Stimulated activated CD8-positive, alpha-beta memory T cell treated with anti-CD3 and anti-CD28 coated beads, Interleukin-4, amount 100 ng/mL, for 24 hours (primary cell): Measurements from ENCODE around the gene KCNN3.

ENCODE experiments used
- DNase-seq: peaks from one replicate; pipeline ENCODE4 v3.0.0-alpha.2; 2020; ENCODE audit warnings: low read depth

Gene KCNN3

DNA sequence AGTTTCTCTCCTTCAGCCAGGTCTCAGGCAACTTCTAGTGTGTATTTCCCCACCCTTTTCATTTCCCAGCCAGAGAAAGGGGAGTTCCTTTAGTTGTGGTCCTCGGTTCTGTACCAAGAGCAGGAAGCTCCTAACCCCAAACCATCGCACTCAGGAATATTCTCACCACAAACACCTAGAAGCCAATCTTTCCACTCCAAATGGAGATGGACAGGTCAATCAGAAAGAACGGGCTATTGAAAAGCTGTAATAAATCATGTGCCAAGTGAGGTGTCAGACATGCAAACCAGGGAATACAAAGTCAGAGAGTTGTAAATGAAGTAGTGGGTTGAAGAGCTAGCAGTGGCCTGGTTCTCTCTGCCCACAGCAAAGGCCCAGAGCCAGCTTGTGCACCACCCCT, 77.2 kb downstream of the KCNN3 start:
- DNase-seq: no peak

DNA sequence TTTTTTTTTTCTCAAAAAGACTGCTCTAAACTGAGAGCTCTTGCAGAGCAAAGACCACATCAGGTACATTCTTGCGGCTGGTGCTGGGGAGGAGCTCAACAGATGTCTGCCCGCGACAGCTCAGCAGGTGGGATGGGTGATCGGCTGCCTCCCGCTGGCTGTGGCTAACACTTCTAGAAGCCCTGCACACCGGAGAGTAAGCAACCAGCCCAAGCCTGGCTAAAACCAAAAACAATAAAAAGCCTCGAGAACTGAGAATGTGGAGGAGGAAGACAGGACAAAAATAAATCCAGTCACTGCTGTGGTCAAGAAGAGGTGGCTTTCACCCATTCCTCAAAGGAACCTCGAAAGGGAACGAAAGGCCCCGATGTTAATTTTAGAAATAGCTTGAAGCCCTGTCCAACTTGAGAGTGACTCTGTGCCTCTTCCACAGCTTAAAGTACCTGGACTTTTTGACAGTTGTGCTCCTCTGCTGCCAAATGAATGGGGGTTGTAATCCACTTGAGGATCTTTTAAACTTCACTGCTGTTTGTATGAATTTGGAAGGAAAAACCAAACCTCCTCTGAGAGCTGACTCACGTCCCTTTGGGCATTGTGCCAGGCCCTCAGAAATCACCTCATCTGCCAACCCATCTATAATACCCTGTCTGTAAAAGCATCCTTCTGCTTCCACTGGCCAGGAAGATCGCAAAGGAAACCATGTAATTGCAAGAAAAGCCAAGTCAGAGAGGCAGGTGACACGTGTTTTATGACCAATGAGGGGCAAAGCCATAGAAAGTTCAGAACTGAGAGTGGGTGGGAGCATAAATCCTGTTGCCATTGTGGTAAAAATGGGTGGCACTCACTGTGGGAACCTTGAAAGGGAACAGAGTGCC, 78.6 kb downstream of the KCNN3 start:
- peak; percentile 54 for DNase-seq

DNA sequence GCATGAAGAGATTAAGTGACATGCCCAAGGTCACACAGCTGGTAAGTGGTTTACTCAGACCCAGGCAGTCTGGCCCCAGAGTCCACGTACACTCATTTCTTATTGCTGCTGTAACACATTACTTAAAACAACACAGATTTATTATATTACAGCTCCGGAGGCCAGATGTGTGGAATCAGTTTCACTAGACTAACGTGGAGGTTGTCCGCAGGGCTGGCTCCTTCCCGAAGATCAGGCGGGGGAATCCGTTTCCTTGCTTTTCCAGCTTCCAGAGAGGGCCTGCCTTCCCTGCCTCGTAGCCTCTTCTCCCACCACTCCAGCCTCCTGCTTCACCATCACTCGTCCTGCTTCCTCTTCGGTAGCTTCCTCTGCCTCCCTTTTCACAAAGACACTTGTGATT, 81.2 kb downstream of the KCNN3 start:
- DNase-seq: no peak

DNA sequence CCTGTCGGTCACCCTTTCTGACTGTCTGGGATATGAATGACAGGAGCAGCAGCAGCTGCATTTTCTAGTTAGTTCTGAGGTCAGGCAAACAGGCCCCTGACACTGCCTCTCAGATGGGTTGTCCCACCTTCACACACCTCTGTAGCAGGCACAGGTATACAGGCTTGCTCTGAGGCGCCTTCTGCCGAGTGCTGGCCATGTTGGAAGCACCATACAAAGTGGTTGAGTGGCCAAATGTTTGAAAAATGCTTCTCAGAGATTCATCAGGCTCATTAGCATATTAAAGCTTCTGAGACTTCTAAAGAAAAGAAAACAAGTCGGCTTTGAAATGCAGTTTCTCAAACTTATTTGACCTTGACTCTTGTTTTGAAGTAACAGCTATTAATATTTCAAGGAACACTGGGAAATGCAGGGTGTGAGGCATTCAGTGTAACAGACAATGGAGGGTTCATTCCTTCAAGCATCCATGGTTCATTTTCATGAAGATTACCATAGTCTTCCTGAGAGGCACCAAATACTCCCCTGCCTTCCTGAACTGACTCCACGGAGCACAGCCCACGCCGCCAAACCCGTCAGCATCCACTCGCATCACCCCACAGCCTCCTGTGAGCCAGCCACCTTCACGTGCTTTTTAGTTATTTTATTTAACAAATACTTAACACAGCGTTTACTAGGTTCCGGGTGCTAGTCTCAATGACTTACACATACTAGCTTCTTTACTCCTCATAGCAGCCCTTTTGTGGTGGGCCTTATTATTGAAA, 81.8 kb downstream of the KCNN3 start:
- no peak for DNase-seq

DNA sequence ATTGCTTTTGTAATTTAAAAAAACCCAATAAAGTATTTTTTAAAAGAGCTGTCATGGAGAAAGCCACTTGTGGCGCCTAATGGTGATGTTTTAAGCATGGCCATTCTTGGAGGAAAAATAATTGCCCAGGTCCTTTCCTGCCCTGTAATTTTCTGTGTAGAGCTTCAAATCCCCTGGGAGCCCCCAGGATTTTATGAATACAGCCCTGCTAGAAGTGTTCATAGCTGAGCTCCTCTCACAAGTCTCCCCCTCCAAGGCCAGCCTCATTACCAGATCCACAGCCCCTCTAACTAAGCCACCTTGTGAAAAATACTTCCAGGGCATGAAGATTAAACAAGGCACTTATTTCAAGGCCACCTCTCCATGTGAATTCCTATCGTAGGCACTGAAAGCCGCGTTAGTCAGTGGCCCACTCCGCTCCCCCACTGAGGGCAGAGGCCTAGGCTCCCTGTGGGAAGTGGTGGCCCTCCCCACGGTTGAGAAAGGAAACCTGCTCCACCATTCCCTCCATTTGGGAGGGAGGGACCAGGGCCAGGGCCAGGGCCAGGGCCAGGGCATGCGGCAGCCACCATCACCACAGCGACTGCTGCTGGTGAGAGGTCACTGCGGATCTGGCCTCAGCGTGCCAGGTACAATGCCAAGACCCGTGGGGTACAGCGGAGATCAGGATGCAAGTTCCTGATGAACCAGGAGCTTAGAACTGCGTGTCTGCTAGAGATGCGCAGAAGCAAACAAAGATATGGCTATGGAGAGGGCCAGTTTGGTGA, 83.1 kb downstream of the KCNN3 start:
- no peak for DNase-seq

DNA sequence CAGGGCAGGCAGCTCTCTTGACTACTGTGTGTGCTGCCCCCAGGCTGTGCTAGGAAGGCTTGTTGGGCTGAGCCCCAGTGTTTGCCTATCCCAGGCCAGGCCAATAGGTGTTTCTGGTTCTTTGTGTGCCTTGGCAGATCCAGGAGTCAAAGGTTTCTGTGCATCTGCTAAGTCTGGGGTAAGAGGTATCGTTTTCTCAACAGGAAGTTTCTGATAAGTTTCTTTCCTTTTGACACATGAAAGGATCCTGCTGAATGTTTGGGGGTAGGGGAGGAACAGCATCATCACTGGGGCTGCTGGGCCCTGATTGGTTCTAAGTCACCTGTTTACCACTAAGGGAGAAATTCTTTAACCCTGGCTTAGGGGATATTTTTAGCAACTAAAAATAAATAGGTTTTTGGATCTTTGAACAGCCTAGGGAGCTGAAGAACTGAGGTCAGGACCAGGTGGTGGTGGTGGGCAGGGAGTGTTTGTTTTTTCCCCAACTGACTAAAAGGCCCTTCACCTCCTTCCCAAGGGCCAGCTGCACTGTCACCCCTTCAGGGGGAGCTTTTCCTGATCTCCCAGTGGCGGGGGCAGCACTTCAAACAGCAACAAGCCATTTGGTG, 85.1 kb downstream of the KCNN3 start:
- DNase-seq: no peak

DNA sequence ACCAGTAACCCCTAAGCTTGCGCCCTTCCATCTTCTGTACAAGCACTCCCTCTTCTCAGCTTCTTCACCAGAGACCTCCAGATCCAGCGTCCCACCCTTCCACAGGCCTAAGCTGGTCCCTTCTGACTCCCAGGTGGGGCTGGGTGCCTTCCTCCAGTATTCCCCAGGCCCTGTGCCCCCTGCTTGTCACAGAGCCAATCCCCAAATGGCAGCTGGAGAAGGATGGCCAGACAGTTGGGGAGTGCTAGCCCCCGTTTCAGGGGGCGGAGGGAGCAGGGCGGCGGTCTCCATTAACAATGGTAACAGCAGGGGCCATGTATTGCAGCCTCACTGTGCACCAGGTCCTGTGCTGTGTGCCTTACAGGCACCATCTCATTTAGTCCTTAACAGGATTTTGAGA, 85.7 kb downstream of the KCNN3 start:
- no peak for DNase-seq

DNA sequence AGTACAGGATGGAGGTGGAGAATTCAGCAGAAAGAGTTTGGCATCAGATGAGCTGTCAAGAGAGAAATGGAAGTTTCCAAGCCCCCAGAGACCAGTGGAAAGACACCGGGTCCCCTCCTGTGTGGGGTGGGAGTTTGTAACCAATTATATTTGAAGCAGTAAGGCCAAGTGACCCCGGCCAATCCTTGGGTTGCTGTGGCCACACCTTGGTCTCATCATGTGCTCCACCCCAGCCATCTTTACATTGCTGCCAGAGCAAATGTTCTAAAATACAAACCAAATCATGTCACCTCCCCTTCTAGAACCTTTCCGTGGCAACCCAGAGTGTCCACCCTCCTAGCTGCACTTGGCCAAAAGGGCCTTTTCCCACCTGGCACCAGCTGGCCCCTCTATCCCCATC, 86.1 kb downstream of the KCNN3 start:
- DNase-seq: no peak

DNA sequence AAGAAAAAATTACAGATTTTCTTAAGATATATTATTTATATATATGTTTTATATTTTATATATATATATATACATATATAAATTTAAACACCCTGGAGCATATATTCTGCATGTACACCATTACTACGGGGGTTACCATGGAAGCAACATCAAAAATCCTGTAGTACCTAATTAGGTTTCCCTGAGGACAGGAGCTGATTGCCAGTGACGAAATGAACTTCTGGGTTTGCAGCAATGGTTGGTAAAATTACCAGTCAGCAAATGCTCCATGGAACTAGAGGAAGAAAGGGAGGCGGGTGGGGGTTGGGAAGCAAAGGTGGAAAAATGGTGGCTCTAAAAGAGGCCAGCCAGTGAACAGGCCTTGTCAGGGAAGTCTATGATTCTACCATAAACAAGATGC, 89.5 kb downstream of the KCNN3 start:
- no peak for DNase-seq

DNA sequence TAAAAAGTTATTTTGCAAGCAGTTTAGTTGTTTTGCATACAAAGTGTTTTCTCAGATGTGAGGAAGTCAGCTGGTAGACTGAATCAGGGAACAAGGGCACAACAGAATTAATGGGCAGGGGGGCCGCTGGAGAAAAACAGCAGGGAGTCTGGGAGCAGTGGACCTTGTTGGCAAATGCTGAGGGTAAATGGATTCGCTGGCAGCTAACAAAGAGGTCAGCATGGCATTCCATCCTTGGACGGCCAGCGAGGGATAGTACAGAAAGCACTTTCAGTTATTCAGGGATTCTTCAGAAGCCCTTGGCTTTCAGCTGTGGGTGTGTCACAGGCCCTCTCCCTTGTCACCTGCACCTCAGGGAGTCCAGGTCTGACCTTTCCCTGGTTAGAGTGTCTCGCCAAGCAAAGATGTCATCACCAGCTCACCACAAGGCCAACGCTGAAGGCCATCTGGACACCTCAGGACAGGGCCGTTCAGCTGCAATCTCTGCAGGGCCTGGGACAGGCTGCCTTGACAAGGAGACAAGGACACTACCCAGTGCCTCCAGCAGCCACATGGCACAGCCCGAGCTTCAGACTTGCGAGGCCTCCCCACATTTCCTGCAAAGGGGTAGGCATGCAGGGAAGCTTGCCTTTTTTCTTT, 90.4 kb downstream of the KCNN3 start:
- DNase-seq: no peak

DNA sequence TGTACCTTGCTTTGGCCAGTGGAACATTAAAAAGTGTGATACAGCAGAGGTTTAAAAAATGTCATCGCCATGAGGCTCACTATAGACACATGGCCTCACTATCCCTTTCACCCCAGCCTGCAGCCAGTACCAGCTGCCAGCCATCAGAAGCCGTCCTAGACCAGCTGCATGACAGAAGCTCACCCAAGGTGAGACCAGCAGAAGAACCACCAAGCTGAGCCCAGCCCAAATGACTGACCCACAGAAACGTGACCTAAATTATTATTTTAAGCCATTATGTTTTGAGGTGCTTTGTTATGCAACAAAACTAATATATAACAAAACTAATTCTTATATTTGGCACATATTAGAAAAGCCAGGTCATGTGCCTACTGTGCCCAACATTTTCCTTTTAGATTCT, 91.1 kb downstream of the KCNN3 start:
- no peak for DNase-seq

DNA sequence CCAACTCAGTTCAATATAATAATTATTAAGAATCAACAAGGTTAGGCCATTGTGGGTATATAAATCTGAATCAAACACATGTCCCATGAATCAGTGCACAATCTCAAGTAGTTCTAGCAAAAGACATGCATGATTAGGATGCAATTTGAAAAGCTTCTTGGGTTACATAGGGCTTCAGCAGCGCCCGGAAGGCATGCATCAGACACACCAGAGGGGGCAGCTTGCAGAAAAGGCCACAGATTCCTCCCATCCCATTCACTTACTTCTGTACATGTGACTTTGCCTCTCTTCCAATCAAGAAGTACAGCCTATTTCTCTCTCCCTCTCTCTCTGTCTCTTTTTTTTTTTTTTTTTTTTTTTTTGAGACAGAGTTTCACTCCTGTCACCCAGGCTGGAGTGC, 91.8 kb downstream of the KCNN3 start:
- no peak for DNase-seq

DNA sequence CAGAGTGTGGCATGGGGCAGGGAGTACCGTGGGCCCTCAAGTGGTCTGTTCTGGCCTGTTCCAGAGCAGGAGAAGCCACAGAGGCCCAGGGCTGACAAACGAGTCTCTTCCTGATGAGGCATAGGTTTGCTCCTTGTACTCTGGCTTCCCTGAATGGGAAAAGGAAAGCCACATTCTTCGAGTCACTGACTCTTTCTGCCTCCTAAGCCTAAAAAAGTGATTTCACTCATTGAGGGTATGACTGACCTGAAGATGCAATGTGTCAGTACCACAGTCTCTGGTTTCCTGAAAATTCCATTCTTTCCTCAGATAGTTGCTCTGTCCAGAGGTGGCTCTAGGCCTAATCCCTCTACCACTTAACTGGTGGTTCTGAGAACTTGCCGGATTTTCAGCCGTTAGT, 92.3 kb downstream of the KCNN3 start:
- DNase-seq: no peak

DNA sequence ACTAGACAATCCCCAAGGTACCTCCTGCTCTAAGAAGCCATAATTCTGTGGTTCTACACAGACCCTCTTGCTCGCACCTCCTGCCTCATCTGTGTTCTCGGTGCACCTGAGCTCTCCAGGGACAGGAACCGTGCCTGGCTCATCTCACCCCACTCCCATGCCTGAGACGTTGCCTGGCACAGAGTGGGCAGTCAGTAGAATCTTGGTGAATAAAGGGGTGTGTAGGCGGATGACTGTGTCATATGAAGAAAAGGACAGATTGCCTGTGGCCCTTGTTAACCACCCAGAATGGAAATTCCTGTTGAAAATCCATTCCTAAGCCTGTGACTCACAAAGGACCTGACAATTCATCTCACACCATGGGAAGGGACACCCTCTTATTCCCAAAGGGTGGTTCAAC, 92.9 kb downstream of the KCNN3 start:
- no peak for DNase-seq

DNA sequence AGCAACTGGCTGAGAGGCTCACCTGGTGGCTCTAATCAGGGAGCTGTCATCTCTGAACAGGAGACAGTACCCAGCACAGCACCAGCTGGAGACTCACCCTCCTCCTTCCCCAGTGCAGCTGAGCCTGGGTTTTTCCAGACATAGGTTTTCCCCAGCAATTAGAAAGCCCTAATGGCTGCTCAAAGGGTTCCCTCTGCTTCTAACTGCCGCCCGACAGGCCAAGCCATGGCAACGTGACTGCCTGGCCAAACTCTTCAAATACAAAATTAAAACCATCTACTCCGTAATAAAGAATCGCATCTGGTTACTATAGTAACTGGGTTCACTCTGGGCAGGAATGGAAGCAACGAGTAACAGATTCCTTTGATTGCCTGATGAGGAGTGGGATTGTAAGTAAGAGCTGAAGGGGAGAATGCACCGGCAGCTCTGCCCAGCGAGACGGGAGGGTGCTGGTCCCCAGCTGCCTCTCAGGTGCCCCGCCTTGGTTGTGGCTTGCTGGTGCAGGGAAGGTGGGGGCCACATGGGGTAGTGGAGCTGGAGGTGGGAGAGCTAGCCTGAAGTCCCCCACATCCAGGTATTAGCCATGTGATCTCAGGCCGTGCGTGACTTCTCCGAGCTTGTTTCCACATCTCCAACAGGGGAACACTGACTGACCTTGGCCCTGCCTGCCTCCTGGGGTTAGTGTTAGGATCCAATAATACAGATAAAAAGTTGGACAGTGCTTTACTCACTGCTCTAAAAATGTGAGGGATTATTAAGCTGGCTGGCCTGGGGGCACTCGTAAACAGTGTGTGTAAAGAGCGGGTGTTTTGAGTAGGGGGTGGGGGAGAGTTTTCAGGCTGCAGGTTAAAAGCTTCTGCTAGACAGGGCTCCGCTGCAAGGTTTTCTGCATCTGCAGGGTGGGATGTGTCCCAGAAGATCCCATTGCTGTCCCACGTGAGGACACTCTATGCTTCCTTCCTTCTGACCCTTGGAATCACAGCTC, 94.2 kb downstream of the KCNN3 start:
- DNase-seq: no peak

DNA sequence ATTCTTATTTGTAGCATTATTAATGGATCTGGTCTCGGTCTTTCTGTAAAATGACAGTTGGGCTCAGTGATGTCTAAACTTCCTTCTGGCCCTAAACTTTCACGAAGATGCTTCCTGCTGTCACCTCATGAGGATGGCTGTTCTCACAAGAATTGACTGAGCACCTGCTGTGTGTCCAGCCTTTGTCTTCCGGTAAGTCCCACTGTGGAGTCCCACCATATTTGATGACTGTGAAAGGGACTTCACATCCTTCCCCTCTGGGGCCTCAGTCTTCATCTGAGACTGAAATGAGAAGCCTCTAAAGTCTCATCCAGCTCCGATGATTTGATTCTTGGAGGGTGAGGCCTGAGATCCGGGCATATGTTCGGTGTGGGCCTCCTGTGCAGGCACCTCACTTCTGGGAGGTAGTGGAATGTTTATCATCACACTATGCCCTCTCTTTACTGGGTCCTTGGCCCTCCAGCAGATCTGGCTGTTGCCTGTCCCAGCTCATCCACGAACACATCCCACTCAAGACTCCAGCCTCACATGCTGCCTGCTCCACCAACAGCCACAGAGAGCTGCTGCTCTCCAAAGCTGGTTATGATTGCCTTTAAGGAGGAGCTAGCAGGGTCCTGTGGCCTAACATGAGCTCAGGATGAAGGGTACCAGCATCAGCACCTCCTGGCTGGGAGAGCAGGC, 95.8 kb downstream of the KCNN3 start:
- no peak for DNase-seq

DNA sequence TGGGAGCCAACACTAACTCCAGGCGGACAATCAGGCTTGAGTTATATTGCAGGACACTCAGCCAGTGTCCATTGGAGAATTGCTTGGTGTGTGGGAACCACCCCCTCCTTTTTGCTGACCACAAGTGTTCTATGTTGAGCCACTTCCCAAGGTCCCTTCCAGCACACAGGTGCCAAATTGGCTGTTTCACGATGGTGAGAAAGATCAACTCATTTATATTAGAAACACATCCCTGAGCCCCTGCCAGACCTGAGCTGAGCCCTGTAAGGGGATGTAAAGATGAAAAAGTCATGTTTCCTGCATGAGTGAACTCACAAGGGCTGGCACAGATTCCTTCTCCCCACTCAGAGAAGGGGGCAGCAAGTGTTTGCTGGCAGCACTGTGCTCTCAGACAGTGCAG, 96.5 kb downstream of the KCNN3 start:
- DNase-seq: no peak

DNA sequence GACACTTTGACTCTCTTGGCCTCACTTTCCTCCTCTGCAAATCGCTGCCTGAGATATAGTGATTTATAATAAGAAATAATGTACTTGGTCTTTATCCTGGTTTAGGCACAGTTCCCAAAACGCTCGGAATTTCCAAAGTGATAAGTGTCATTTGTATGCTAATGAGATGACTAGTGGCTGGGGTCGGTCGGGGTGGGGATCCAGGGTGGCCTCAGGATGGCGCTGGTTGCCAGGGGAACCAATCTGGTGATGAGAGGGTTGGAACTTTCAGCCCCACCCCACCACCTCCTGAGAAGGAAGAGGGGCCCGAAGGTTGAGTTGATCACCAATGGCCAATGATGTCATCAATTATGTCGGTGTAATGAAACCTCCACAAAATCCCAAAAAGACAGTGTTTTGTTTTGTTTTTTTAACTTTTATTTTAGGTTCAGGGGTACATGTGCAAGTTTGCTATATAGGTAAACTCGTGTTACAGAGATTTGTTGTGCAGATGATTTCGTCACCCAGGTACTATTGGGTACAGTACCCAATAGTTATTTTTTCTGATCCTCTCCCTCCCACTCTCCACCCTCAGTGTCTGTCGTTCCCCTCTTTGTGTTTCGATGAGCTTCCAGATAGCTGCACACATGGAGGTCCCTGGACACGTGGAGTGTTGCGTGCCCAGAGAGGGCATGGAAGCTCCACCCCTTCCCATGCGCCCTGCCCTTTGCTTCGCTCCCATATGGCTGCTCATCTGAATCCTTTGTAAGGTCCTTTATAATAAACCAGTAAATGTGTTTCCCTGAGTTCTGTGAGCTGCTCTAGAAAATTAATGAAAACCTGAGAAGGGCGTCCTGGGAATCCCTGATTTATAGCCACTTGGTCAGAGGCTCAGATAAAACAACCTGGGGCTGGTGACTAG, 97.2 kb downstream of the KCNN3 start:
- DNase-seq: peak; percentile 23

DNA sequence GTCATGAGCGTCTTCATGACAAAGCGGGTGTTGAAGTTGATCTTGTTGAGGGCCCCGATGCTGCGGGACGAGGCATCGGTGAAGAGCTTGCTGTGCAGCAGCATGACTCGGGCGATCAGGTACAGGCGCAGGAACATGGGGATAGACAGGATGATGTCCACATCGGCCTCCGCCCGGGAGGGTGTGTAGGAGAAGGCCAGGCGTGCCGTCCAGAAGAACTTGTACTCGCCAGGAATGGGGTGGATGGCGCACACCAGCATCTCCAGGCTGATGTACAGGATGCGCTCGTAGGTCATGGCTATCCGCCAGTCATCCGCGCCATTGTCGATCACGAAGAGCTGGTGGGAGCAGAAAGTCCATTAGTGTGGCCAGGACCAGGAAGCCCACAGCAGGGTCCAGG, 98.0 kb downstream of the KCNN3 start:
- DNase-seq: no peak
